Choroid plexus epithelial cell (primary cell): ENCODE data around the gene FAM229B.

Experiments
- DNase-seq: peaks from one replicate; pipeline ENCODE4 v3.0.0-alpha.2; 2010; ENCODE audit warnings: low read depth
- H3K4me3 ChIP-seq: 2 replicates; pipeline ENCODE4 v1.5.1; 2011; ENCODE audit warnings: low read depth, mild to moderate bottlenecking, control low read depth, low read length, moderate library complexity
- TF ChIP-seq, protein P1 (sequence below): conservative IDR thresholded peaks from 2 replicates; pipeline ENCODE4 v1.5.1; 2011; ENCODE audit warnings: low read depth, mild to moderate bottlenecking, control low read depth, inconsistent platforms, low read length, moderate library complexity

FAM229B gene

DNA sequence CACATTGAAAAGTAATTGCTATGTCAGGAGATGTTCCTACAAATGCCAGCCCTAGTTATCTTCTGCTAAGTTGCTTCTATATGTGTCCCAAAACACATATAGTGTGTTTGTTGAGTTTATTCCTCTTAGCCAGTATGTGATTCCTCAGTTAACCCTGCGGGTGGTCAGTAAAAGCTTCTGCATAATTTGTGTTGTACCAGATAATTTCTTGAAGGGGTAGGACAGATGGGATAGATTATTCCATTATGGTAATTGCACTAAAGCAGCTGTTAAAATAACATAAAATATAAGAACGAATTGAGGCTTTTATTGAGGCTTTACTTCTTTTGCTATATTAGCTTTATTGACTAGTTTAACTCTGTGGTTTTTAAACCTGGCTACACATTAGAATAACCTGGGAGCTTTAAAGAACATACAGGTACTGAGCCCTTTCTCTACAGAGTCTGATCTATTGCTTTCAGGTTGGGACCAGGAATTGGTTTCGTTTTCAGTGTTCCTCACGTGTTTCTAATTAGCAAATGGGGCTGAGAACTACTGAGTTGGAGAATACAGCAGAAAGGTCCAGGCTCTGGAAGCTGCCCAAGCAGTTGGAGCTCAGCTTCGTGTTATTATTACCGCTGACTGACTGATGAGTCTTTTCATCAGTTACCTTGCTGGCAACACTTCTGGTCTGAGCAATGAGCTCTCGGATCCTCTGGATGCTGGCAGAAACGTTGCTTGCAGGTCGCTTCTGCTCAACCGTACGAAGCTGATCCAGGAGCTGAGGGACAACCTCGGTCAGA, 56.9 kb downstream of the FAM229B start:
- DNase-seq, result peak; percentile 26
- TF ChIP-seq, protein P1, sequence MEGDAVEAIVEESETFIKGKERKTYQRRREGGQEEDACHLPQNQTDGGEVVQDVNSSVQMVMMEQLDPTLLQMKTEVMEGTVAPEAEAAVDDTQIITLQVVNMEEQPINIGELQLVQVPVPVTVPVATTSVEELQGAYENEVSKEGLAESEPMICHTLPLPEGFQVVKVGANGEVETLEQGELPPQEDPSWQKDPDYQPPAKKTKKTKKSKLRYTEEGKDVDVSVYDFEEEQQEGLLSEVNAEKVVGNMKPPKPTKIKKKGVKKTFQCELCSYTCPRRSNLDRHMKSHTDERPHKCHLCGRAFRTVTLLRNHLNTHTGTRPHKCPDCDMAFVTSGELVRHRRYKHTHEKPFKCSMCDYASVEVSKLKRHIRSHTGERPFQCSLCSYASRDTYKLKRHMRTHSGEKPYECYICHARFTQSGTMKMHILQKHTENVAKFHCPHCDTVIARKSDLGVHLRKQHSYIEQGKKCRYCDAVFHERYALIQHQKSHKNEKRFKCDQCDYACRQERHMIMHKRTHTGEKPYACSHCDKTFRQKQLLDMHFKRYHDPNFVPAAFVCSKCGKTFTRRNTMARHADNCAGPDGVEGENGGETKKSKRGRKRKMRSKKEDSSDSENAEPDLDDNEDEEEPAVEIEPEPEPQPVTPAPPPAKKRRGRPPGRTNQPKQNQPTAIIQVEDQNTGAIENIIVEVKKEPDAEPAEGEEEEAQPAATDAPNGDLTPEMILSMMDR, result no peak
- no peak overlapping the region for H3K4me3 ChIP-seq

DNA sequence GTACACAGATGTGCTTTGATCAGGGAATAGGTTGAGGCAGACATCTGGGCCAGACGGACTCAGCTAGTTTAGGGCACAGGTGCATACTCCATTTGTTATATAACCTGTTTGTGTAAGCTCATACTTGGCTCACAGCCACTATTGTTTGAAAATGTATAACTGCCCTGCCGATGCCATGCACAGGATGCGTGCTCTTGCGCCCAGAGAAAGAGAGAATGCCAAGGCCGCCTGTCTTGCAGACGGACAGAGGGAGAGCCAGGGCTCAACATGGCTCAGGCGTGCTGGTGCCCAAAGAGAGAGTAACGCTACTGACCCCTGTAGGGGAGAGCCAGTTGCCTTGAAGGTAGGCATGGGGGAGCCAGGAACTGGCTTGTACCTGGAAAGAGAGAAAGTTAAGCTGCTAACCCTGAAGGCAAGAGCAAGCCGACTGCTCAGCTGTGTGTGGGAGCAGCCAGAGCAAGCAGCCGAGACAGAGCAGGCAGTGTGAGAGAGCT, 57.7 kb downstream of the FAM229B start:
- no peak for DNase-seq
- H3K4me3 ChIP-seq, result no peak overlapping the region
- TF ChIP-seq, protein P1, result no peak

DNA sequence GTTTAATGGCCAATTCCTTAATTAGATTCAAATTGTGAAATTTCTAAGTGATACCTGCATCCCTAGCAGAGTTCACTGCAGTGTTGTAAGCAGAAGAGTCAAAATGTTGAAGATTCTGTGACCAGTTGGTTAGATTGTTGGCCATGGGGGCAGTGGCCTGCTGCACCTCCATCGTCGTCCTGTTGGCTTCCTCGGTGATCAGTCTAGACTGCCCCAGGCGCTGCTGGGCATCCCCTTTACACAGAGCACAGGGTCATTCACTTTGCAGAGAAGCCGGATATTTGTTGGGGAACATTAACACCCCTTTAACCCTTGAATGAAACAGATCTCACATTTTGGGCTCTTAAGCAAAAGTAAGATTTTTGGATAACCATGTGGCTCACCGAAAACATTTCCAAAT, 60.7 kb downstream of the FAM229B start:
- DNase-seq, result no peak
- TF ChIP-seq, protein P1, result no peak
- H3K4me3 ChIP-seq, result no peak overlapping the region

DNA sequence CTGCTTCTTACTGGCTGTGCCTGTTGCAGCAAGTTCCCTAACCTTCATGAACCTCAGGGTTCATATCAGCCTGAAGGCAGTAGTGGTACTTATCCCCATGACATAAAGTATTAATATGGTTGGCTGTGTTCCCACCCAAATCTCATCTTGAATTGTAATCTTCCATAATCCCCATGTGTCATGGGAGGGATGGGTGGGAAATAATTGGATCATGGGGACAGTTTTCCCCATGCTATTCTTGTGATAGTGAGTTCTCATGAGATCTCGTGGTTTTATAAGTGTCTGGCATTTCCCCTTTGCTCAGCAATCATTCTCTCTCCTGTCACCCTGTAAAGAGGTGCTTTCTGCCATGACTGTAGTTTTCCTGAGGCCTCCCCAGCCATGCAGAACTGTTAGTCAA, 61.8 kb downstream of the FAM229B start:
- TF ChIP-seq, protein P1, result no peak
- H3K4me3 ChIP-seq, result no peak overlapping the region
- no peak for DNase-seq

DNA sequence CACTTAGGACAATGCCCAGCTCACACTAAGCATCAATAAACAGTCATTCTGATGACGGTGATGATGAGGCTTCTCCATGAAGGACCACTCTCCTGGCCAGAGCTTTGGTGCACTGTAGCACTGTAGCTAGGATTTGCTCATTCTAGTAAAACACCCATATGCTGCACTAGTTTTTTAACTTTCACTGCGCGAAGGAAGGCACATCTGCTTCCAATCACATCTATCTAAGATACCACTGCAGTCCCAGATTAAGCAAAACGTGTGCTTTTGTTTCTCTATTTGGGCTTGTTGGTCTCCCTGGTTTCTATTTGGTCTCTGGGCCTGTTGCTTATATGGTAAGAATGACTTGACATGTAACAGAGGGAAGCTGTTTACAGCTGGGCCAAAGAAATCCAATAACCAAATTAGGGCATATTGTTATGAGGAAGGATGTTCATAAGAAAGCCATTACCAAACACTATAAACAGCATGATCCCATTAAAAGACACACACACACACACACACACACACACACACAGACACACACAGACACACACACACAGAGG, 62.4 kb downstream of the FAM229B start:
- no peak overlapping the region for H3K4me3 ChIP-seq
- TF ChIP-seq, protein P1, result no peak
- DNase-seq, result peak; percentile 60

DNA sequence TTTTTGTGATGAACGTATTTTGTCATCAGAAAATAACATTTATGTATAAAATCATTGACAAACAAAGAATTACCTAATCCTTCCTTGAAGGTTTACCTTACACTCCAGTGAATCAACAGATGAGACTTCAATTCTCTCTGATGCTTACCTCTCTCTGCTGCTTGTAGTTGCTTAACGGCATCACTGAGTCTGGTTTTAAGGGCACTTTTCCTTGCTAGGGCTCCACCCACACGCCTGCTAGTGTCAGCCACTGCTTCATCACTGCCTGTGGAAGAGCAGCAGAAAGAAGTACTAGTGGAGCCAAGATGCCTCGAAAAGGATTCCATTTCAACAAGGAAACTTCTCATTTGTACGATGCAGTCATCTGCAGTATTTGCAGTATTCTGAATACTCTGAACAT, 63.0 kb downstream of the FAM229B start:
- H3K4me3 ChIP-seq, result no peak overlapping the region
- DNase-seq, result peak; percentile 48
- TF ChIP-seq, protein P1, result no peak
